Stimulated activated CD4-positive, alpha-beta T cell treated with anti-CD3 and anti-CD28 coated beads, Interleukin-4, amount 100 ng/mL, for 48 hours (primary cell): ENCODE measurements around the gene RAVER1.
"Not testable (repeated sequence)": the region's sequence is repeated elsewhere in the genome, so short reads cannot be mapped to it uniquely, and the experiment has no call there.

Source experiments
- DNase-seq, 2 donors: peaks; one replicate each; pipeline ENCODE4 v3.0.0-alpha.2; 2020; ENCODE audit warnings: low read depth in 2 of 2

Gene RAVER1

DNA sequence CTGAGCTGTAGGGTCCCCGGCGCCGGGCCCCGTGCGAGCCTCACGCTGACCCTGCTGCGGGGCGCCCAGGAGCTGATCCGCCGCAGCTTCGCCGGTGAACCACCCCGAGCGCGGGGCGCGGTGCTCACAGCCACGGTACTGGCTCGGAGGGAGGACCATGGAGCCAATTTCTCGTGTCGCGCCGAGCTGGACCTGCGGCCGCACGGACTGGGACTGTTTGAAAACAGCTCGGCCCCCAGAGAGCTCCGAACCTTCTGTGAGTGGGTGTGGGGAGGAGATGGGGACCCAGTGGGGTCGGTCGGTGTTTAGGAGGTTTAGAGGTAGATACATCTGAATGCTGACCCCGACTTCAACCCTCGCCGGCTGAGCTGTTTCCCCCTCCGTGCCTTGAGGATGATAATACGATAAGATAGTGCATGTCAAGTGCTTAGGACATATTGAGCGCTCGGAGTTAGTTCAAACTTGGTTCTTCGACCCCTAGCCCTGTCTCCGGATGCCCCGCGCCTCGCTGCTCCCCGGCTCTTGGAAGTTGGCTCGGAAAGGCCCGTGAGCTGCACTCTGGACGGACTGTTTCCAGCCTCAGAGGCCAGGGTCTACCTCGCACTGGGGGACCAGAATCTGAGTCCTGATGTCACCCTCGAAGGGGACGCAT lies 41.6 kb downstream of the RAVER1 start:
- no peak for DNase-seq

DNA sequence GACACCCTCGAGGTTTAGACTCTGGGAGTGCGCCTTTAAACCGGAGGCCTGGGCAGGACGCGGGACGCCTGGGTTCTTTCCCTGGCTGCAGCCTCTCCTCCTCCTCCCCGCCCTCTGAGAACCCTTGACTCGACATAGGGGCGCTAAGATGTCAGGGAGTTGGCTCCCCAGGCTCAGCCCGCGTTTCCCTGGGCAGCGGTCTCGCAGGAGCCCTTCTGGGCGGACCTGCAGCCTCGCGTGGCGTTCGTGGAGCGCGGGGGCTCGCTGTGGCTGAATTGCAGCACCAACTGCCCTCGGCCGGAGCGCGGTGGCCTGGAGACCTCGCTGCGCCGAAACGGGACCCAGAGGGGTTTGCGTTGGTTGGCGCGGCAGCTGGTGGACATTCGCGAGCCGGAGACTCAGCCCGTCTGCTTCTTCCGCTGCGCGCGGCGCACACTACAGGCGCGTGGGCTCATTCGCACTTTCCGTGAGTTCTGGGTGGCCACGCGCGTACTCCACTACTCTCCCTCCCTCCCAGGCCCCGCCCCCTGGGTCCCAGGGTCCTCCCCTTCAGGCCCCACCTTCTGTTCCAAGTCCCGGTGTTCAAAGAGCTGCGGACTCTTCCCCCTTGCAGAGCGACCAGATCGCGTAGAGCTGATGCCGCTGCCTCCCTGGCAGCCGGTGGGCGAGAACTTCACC lies 42.3 kb downstream of the RAVER1 start:
- DNase-seq, result peak in 1 of 2 donors; percentile 52

DNA sequence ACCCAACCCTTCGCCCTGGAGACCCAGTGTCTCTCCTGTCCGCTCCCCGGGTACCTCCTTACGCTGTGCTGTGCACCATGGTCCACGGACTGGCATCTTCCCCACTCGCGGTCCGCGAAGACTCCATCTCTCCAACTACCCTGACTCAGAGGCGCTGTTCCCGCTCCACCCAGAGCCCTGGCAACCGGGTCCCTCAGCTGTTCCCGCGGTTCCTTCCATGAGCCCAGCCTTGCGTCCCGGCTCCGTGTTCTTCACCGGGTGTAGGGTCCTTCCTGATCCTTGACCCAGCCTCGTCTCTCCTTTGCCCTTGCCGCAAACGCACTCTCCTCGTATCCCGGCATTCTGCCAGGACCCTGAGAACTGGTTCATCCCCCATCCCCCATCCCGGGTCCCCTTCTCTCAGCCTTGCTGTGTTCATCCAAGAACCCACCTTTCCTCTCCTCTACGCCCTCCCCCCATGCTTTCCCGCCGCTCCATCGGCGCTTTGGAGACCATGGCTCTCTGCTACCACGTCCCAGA lies 42.9 kb downstream of the RAVER1 start:
- DNase-seq, result no peak

GRCh38 chr19:10289836-10290356 lies 43.4 kb downstream of the RAVER1 start, which contains the start of gene ICAM5:
Gene ICAM5, plus strand, starts transcription at chr19:10289952. Its CDS starts 92 bp downstream, at chr19:10290044.
- peak in 1 of 2 donors; percentile 25 for DNase-seq

DNA sequence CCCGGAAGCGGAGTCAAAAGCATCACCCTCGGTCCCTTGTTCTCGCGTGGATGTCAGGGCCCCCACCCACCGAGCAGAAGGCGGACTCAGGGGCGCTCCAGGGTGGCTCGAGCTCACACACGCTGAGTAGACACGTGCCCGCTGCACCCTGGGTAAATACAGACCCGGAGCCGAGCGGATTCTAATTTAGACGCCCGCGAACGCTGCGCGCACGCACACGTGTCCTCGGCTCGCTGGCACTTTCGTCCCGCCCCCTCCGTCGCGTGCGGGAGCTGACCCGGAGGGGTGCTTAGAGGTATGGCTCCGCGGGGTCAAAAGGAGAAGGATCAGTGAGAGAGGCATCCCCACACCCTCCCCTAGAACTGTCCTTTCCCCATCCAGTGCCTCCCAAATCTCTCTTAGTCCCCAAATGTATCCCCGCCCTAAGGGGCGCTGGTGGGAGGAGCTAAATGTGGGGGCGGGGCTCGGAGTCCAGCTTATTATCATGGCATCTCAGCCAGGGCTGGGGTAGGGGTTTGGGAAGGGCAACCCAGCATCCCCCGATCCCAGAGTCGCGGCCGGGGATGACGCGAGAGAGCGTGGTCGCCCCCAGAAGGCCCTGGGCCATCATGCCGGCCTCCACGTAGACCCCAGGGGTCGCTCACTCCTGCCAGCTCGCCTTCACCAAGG lies 44.0 kb downstream of the RAVER1 start:
- DNase-seq, result peak in 1 of 2 donors; percentile 66

DNA sequence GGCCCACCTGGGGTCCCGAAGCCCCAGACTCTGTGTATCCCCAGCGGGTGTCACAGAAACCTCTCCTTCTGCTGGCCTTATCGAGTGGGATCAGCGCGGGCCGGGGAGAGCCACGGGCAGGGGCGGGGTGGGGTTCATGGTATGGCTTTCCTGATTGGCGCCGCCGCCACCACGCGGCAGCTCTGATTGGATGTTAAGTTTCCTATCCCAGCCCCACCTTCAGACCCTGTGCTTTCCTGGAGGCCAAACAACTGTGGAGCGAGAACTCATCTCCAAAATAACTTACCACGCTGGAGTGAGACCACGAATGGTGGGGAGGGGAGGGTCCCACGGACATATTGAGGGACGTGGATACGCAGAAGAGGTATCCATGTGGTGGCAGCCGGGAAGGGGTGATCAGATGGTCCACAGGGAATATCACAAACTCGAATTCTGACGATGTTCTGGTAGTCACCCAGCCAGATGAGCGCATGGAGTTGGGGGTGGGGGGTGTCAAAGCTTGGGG lies 44.6 kb downstream of the RAVER1 start:
- DNase-seq, result peak in 1 of 2 donors; percentile 46

- peak in 1 of 2 donors; percentile 37 for DNase-seq
These were observed 46.3 kb downstream of the RAVER1 start, which contains the start of gene ICAM4 for GRCh38 chr19:10286803-10287737. Gene ICAM4, plus strand, starts transcription at chr19:10286955. Its CDS starts 58 bp downstream, at chr19:10287013.

- DNase-seq, result no peak
These were observed 47.9 kb downstream of the RAVER1 start for GRCh38 chr19:10285393-10285792.

- DNase-seq, result no peak
These were observed 48.4 kb downstream of the RAVER1 start for GRCh38 chr19:10284960-10285278.

GRCh38 chr19:10284065-10284959 lies 49.0 kb downstream of the RAVER1 start:
- DNase-seq, result no peak

- DNase-seq, result no peak
These were observed 49.8 kb downstream of the RAVER1 start for GRCh38 chr19:10283301-10284064.

GRCh38 chr19:10282043-10282442 lies 51.3 kb downstream of the RAVER1 start:
- DNase-seq, result not testable (repeated sequence)

DNA sequence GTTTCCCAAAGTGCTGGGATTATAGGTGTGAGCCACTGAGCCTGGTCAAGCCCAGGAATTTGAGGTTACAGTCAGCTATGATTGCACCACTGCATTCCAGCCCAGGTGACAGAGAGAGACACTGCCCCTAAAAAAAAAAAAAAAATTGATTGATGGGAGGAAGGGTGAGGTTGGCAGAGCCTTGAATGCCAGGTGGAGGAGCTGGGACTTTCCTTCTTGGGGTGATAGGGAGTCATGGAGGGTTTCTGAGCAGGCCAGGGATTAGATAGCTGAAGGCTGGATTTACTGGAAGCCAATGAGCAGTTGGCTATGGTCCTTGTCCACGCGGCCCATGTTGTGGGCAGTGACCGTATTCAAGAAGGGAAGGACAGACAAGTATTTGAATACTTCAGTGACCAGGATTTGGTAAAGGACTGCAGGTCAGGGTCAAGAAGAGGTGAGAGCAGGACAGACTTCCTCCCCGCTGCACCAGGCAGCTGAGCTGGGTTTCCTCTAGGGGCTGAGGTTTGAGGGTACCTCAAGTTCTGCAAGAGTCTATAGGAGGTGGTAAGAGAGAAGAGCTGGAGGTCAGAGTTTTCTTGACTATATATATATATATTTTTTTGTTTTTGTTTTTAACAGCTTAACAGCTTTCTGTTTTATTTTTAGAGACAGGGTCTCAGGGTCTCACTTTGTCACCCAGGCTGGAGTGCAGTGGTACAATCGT lies 53.4 kb downstream of the RAVER1 start:
- no peak for DNase-seq

DNA sequence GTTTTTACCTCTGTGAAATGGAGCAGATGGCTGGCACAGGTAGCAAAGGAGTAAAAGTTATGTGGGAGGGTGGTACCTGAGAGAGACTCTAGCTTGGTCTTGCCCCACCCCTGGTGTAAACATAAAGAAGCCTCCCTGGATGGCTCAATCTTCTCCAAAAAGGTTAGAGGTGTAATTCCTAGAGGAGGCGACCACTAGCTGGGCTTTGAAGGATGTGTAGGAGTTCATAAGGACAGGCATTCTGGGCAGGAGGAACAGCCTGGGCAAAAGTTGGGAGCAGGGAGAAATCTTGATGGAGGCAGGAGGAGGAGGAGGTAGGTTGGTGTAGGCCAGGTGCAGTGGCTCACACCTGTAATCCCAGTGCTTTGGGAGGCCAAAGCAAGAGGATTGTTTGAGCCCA lies 54.4 kb downstream of the RAVER1 start:
- no peak for DNase-seq

GRCh38 chr19:10277795-10278589 lies 55.3 kb downstream of the RAVER1 start:
- no peak for DNase-seq

GRCh38 chr19:10274589-10274988 lies 58.7 kb downstream of the RAVER1 start:
- DNase-seq, result no peak

DNA sequence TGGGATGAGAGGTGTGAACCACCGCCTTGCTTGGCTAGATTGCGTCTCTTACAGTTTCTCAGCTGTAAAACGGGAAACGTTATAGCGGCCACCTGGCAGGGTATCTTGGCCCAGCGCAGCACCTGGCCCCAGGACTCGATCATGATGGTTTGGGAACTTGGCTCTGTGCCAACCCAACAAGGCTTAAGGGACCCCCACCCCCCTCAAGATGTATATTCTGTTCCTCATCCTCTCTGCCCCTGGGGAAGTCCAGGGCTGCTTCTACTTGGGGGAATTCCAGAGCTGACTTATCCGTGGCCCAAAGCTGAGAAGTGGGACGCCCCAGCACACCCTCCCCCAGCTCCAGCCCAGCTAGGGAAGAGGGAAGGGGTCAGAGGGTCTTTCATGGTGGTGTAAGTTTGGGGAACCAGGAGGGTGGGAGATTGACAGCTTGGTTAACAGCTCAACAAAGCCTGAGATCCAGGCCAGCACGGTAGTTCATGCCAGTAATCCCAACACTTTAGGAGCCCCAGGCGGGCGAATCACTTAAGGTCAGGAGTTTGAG lies 61.7 kb downstream of the RAVER1 start:
- DNase-seq, result no peak
